Pancreas (tissue), 10 donors: ENCODE measurements around the gene KCNK16. TPM values are rescaled to one million over a fixed set of nuclear protein-coding genes. Genes with fewer than 3 reads are reported as not detected.
A peak's percentile ranks its signal among the peaks of the same experiment; 100 is the strongest.

Experiments used
- ATAC-seq, 4 donors: fragments of 200-7000 bp; cut with Tn5 transposase; one replicate each; pipeline versions ENCODE4 v1.8.0 to v1.9.1; 2020; ENCODE audit warnings: mild to moderate bottlenecking in 4 of 4, moderate library complexity in 4 of 4
- DNase-seq, 6 donors: peaks; one replicate each; pipeline ENCODE4 v3.0.0-alpha.2; 2020
- FAIRE-seq: peaks from 2 replicates; lab custom pipeline; 2012; peaks lifted over from hg19 to GRCh38; lab: Jason Lieb, UNC
- H3K27ac ChIP-seq, 4 donors: fragments of 200-600 bp; sonication (generic); 1 replicate in 3 of 4; 2 replicates in 1 of 4; pipeline versions ENCODE4 v1.5.0 to v1.8.0; 2020
- H3K27me3 ChIP-seq, 4 donors: fragments of 200-600 bp; one replicate each; pipeline ENCODE4 v1.8.0; 2021
- H3K36me3 ChIP-seq, 3 donors: fragments of 200-600 bp; sonication (generic) in 1 of 3; one replicate each; pipeline versions ENCODE4 v1.5.0 to v1.8.0; 2020 to 2021
- H3K4me1 ChIP-seq, 3 donors: fragments of 200-600 bp; one replicate each; pipeline ENCODE4 v1.8.0; 2021
- H3K4me3 ChIP-seq, 4 donors: fragments of 200-600 bp; sonication (generic) in 2 of 4; one replicate each; pipeline versions ENCODE4 v1.5.0 to v1.8.0; 2020 to 2021
- H3K9me3 ChIP-seq, 4 donors: fragments of 200-600 bp; one replicate each; pipeline ENCODE4 v1.8.0; 2021
- WGBS, 2 donors: extraction: QIAGEN DNeasy Blood & Tissue Kit; methylation state at CpG; one replicate each; pipeline ENCODE4 v1.1.7; 2013; 5-methylcytosine and 5-hydroxymethylcytosine counted together
- intact Hi-C, 3 donors: fragments of 100-400 bp; cut with DNase I; formaldehyde crosslinking; loops; one replicate each; pipeline versions ENCODE4 v1.11.1 to v1.14.2; 2022
- polyA plus RNA-seq, 2 donors: library from polyadenylated mRNA; stranded (reverse); fragments of 200-250 nt; gene quantifications; one replicate each; pipeline ENCODE4 v1.2.3, GENCODE V29; 2013
- total RNA-seq, 6 donors: library from RNA; stranded (reverse); fragmentation: NEBNext Ultra II Directional in 4 of 6; extraction: Animal tissue kit (Norgen Biotek cat#: 25700) in 4 of 6; gene quantifications; one replicate each; pipeline versions ENCODE4 v1.2.1 to v1.2.4, GENCODE V29; 2021 to 2023
- TF ChIP-seq, protein P1 (sequence below), 4 donors: fragments of 200-600 bp; sonication (generic) in 3 of 4; IDR thresholded peaks; one replicate each; pipeline versions ENCODE4 v1.5.0 to v1.8.0; 2021; ENCODE audit warnings: antibody characterized with exemption in 4 of 4
- donor health status: healthy with polysubstance abuse.
- donor health status: DM: no; HTN: no; CAD: no; lungs with moderate emphysema.
- donor health status: DM: no; HTN: no; CAD: no.
- donor health status: control.
- donor health status: control.
- donor health status: Bipolar disorder and iron deficiency.
- donor health status: DM: yes; HTN: yes; CAD: no.
- donor health status: DM: no; HTN: no; CAD: no.
- donor health status: DM: no; HTN: no; CAD: no.
- donor health status: DM: yes; HTN: yes; CAD: no.

The KCNK16 gene
- total and polyA plus RNA-seq, 8 donors: 1.7 to 121 (median 6.1) TPM

DNA sequence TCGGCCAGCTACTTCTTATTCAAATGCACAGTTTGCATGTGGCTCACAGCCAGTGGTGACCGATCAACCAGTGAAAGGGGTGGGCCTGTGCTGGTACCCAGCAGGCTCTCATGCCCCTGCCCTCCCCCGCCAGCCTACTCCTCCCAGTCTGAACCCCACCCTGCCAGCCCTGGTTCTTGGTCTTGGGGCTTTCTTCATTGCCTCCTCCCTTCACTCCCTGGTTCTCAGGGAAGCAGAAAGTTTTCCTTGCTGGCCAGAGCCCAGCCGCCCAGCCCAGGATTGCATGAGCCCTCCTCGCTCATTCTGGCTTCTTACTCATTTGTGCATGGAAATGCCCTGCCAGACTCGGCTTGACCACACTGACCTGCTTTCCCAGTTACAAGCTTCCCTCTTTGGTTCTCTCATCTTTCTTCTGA lies 49.1 kb downstream of the KCNK16 start:
- peak in 2 of 4 donors; percentile 35 to 60 for ATAC-seq
- no peak for FAIRE-seq
- no peak overlapping the region for H3K27ac ChIP-seq
- intact Hi-C loops: no loop called here
- H3K27me3 ChIP-seq: no peaks in the 10 kb centered on the region
- H3K4me1 ChIP-seq: no peaks in the 10 kb centered on the region
- no peak for DNase-seq
- no peak overlapping the region for H3K4me3 ChIP-seq
- WGBS, 2 donors: 68 to 73% methylated on average over 6 of the region's 6 CpGs
- H3K9me3 ChIP-seq: no peaks in the 10 kb centered on the region
- TF ChIP-seq, protein P1, sequence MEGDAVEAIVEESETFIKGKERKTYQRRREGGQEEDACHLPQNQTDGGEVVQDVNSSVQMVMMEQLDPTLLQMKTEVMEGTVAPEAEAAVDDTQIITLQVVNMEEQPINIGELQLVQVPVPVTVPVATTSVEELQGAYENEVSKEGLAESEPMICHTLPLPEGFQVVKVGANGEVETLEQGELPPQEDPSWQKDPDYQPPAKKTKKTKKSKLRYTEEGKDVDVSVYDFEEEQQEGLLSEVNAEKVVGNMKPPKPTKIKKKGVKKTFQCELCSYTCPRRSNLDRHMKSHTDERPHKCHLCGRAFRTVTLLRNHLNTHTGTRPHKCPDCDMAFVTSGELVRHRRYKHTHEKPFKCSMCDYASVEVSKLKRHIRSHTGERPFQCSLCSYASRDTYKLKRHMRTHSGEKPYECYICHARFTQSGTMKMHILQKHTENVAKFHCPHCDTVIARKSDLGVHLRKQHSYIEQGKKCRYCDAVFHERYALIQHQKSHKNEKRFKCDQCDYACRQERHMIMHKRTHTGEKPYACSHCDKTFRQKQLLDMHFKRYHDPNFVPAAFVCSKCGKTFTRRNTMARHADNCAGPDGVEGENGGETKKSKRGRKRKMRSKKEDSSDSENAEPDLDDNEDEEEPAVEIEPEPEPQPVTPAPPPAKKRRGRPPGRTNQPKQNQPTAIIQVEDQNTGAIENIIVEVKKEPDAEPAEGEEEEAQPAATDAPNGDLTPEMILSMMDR (IDR thresholded peaks at IDR 0.05): no peak
- H3K36me3 ChIP-seq: no peaks in the 10 kb centered on the region

DNA sequence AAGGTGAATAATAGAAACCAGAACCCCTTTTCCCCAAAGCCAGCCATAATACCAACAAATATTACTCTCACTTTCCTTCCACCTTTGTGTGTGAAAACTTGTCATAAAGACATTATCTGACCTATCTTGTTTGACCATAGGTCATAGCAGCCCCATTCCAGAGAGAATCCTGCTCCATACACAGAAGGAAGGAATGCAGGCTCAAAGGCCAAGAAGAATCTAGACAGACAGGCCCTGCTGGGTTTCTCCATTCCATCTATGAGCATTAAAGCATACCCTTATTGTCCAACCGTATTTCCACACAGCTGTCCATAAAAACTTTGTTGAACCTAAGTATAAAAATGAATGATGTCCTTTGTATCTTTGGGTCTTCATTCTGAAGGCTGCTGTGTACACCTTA lies 52.5 kb downstream of the KCNK16 start:
- Histone ChIP-seq H3K27ac (no peak overlapping the region), H3K9me3 (no peaks in the 10 kb centered on the region), H3K27me3 (no peaks in the 10 kb centered on the region), H3K4me1 (no peaks in the 10 kb centered on the region), H3K4me3 (no peak overlapping the region), H3K36me3 (no peaks in the 10 kb centered on the region)
- no peak for ATAC-seq
- TF ChIP-seq, protein P1 (IDR thresholded peaks at IDR 0.05): no peak
- no peak for DNase-seq
- intact Hi-C loops: no loop called here
- 63 to 67% methylated on average over 1 of the region's 1 CpG for WGBS, 2 donors
- FAIRE-seq: no peak

DNA sequence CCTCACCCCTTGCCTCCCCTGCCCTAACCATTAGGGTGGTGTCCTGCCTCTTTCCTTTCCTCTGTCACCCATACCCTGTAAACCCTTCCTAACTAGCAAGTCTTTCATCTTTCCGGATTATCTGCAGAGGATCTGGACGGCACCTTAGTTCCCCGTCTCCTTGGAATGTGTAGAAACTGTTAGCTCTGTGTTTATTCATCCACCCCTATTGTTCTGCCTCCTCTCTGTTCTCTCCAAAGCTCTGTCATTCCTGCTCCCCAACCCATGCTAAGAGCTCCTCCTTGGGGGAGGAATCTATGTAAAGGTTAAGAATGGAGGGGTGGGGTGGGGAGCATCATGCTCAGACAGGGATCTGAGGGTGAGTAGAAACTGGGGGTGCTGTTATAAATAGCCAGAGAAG lies 53.8 kb downstream of the KCNK16 start:
- Histone ChIP-seq H3K36me3 (no peaks in the 10 kb centered on the region), H3K4me1 (peaks cover 0 to 2% (median 0%) of the 10 kb centered on the region in 3 donors), H3K4me3 (no peak overlapping the region), H3K9me3 (no peaks in the 10 kb centered on the region), H3K27me3 (no peaks in the 10 kb centered on the region), H3K27ac (no peak overlapping the region)
- DNase-seq: no peak
- no peak for ATAC-seq
- TF ChIP-seq, protein P1 (IDR thresholded peaks at IDR 0.05): no peak
- no peak for FAIRE-seq
- 92 to 93% methylated on average over 3 of the region's 3 CpGs for WGBS, 2 donors
- intact Hi-C loops: no loop called here

DNA sequence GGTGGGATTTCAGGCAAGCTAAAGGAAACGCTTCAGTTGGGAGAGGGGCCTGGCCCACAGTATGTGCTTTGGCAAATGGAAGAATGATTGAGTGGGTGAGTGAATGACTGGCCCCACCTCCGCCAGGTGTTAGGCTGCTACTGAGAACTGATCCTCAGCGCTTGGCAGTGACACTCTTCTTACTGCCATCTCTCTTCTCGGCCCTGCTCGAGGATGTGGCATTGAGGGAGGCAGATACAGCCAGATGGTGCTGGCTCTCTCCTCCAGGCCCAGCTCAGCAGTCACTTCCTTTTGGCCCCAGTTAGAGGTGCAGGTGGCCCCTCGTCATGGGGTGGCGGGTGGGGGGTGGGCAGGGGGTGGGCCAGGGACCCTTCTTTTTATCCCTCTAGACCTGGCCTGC lies 54.3 kb downstream of the KCNK16 start:
- ATAC-seq: no peak

DNA sequence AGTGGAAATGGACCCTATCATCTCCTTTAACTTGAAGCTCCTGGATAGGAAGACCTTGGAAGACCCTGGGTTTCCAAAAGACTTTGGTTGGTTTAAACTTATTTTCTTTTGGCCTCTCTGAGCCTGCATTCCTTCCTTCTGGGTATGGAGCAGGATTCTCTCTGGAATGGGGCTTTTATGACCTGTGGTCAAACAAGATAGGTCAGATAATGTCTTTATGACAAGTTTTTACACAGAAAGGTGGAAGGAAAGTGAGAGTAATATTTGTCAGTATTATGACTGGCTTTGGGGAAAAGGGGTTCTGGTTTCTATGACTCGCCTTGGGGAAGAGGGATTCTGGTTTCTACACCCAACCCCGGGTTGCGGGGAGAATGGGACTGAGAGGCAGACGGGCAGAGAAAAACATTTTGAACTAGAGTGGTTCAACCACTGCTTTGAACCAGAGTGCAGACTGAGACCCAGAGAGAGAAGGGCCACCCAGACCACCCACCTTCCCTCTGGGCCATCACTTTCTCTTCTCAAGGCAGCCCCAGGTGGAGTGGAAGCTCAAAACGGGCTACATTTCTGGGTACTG lies 55.6 kb downstream of the KCNK16 start:
- FAIRE-seq (no peak), ATAC-seq (no peak), DNase-seq (no peak)
- Histone ChIP-seq H3K4me3 (no peak overlapping the region), H3K27ac (no peak overlapping the region), H3K4me1 (peaks cover 0 to 6% (median 0%) of the 10 kb centered on the region in 3 donors), H3K9me3 (no peaks in the 10 kb centered on the region), H3K36me3 (no peaks in the 10 kb centered on the region), H3K27me3 (no peaks in the 10 kb centered on the region)
- TF ChIP-seq, protein P1 (IDR thresholded peaks at IDR 0.05): no peak
- WGBS, 2 donors: 87 to 95% methylated on average over 5 of the region's 5 CpGs
- intact Hi-C loops: no loop called here

More for the DNA sequence above, 54.3 kb downstream of the KCNK16 start:
- intact Hi-C loops: no loop called here
- Histone ChIP-seq H3K27ac (no peak overlapping the region), H3K36me3 (no peaks in the 10 kb centered on the region), H3K27me3 (no peaks in the 10 kb centered on the region), H3K9me3 (no peaks in the 10 kb centered on the region), H3K4me3 (no peak overlapping the region), H3K4me1 (peaks cover 0 to 6% (median 0%) of the 10 kb centered on the region in 3 donors)
- FAIRE-seq: no peak
- TF ChIP-seq, protein P1 (IDR thresholded peaks at IDR 0.05): no peak
- WGBS, 2 donors: 87 to 90% methylated on average over 7 of the region's 7 CpGs
- no peak for DNase-seq
